HG03064 (cell line): ENCODE results near the gene SLC11A1.
A peak's percentile ranks its signal among the peaks of the same experiment; 100 is the strongest.

ENCODE experiments used
- ATAC-seq: cut with Tn5 transposase; IDR thresholded peaks from one replicate; pipeline ENCODE4 v1.9.1; 2021; ENCODE audit warnings: low read depth; ENCODE audit not compliant: unreplicated experiment

Gene SLC11A1

GRCh38 chr2:218392891-218393462, 10.9 kb downstream of the SLC11A1 start:
- no peak for ATAC-seq

GRCh38 chr2:218393750-218394290, 11.7 kb downstream of the SLC11A1 start:
- ATAC-seq = no peak

GRCh38 chr2:218394298-218395089, 12.4 kb downstream of the SLC11A1 start:
- ATAC-seq = no peak

GRCh38 chr2:218395090-218395444, 13.0 kb downstream of the SLC11A1 start:
- ATAC-seq = no peak

- no peak for ATAC-seq
These were observed 13.4 kb downstream of the SLC11A1 start for GRCh38 chr2:218395456-218395825.

GRCh38 chr2:218395826-218396687, 14.0 kb downstream of the SLC11A1 start:
- peak; percentile 43 for ATAC-seq

- no peak for ATAC-seq
These were observed 14.8 kb downstream of the SLC11A1 start for GRCh38 chr2:218396688-218397462.

GRCh38 chr2:218397463-218397819, 15.4 kb downstream of the SLC11A1 start:
- ATAC-seq = no peak

GRCh38 chr2:218397820-218398436, 15.9 kb downstream of the SLC11A1 start:
- peak; percentile 21 for ATAC-seq

GRCh38 chr2:218398437-218399390, 16.6 kb downstream of the SLC11A1 start:
- peak; percentile 21 for ATAC-seq

GRCh38 chr2:218399391-218400166, 17.5 kb downstream of the SLC11A1 start, which contains the start of gene CTDSP1:
TSS of gene CTDSP1 (plus strand) at chr2:218399868. CDS start at chr2:218400091, 223 bp downstream.
- ATAC-seq = peak; percentile 27

- no peak for ATAC-seq
These were observed 18.3 kb downstream of the SLC11A1 start for GRCh38 chr2:218400167-218400929.

- ATAC-seq = no peak
These were observed 19.1 kb downstream of the SLC11A1 start for GRCh38 chr2:218400930-218401881.

GRCh38 chr2:218401890-218402289, 19.8 kb downstream of the SLC11A1 start:
- ATAC-seq = no peak

- ATAC-seq = no peak
These were observed 20.4 kb downstream of the SLC11A1 start for GRCh38 chr2:218402491-218402901.

GRCh38 chr2:218402911-218403411, 20.9 kb downstream of the SLC11A1 start:
- no peak for ATAC-seq
